ENCODE results near the gene F8. TPM values are rescaled to one million over a fixed set of nuclear protein-coding genes. Genes with fewer than 3 reads are reported as not detected.

Gene F8
- total RNA-seq, 2 donors from 2014 or later, result 13.2 to 39.1 TPM

GRCh38 chrX:154987940-154988339 is 34.6 kb downstream of the F8 start:
- intact Hi-C loops (cut with DNase I), result no loop called here
- 56% methylated on average over 3 of the region's 3 CpGs for WGBS
- no peaks in the 10 kb centered on the region for H3K36me3 ChIP-seq
- H3K4me3 ChIP-seq, result no peak overlapping the region
- no peak for DNase-seq (ENCODE audit: low spot score)
- no peak overlapping the region for H3K27ac ChIP-seq
- H3K9me3 ChIP-seq, result no peaks in the 10 kb centered on the region
- no peaks in the 10 kb centered on the region for H3K27me3 ChIP-seq (replicated peaks; ENCODE audit: insufficient read depth)
- TF ChIP-seq CTCF (IDR thresholded peaks at IDR 0.05) (no peak), POLR2A (IDR thresholded peaks at IDR 0.05) (no peak), POLR2AphosphoS5 (IDR thresholded peaks at IDR 0.05) (no peak)
- H3K4me1 ChIP-seq (replicated peaks), result no peaks in the 10 kb centered on the region

GRCh38 chrX:154986826-154987575 is 35.5 kb downstream of the F8 start:
- no peaks in the 10 kb centered on the region for H3K4me1 ChIP-seq (replicated peaks)
- no peaks in the 10 kb centered on the region for H3K9me3 ChIP-seq
- 54% methylated on average over 3 of the region's 3 CpGs for WGBS
- intact Hi-C loops (cut with DNase I), result no loop called here
- H3K4me3 ChIP-seq, result no peak overlapping the region
- H3K27ac ChIP-seq, result no peak overlapping the region
- no peaks in the 10 kb centered on the region for H3K27me3 ChIP-seq (replicated peaks; ENCODE audit: insufficient read depth)
- no peak for TF ChIP-seq POLR2AphosphoS5 (IDR thresholded peaks at IDR 0.05)
- no peak for TF ChIP-seq POLR2A (IDR thresholded peaks at IDR 0.05)
- no peak for TF ChIP-seq CTCF (IDR thresholded peaks at IDR 0.05)
- H3K36me3 ChIP-seq, result no peaks in the 10 kb centered on the region
- DNase-seq (ENCODE audit: low spot score), result no peak

GRCh38 chrX:154981116-154981411 is 41.5 kb downstream of the F8 start:
- WGBS, result 22% methylated on average over 6 of the region's 6 CpGs
- intact Hi-C loops (cut with DNase I), result loop anchor here (2.0 to 5.0 kb wide), 3 partner anchors 76 to 106 kb away; partner anchors contain the start of genes BRCC3, CMC4 and MTCP1

GRCh38 chrX:154980330-154981115 is 42.0 kb downstream of the F8 start:
- H3K4me1 ChIP-seq (replicated peaks), result no peaks in the 10 kb centered on the region
- peak; percentile 62 for DNase-seq (ENCODE audit: low spot score)
- H3K4me3 ChIP-seq, result peak overlapping the region; percentile 21
- 14% methylated on average over 11 of the region's 11 CpGs for WGBS
- H3K27me3 ChIP-seq (replicated peaks; ENCODE audit: insufficient read depth), result no peaks in the 10 kb centered on the region
- intact Hi-C loops (cut with DNase I), result loop anchor here (2.0 to 5.0 kb wide), 3 partner anchors 76 to 107 kb away; partner anchors contain the start of genes BRCC3, CMC4 and MTCP1
- H3K27ac ChIP-seq, result no peak overlapping the region
- H3K36me3 ChIP-seq, result no peaks in the 10 kb centered on the region
- peak; percentile 30 for TF ChIP-seq POLR2AphosphoS5 (IDR thresholded peaks at IDR 0.05)
- TF ChIP-seq CTCF (IDR thresholded peaks at IDR 0.05), result peak in 3 of 4 experiments; percentile 40 to 73 (median 67)
- no peak for TF ChIP-seq POLR2A (IDR thresholded peaks at IDR 0.05)
- H3K9me3 ChIP-seq, result no peaks in the 10 kb centered on the region

More at GRCh38 chrX:154981116-154981411, 41.5 kb downstream of the F8 start:
- Histone ChIP-seq H3K36me3 (no peaks in the 10 kb centered on the region), H3K9me3 (no peaks in the 10 kb centered on the region), H3K27ac (no peak overlapping the region), H3K27me3 (replicated peaks; ENCODE audit: insufficient read depth) (no peaks in the 10 kb centered on the region), H3K4me1 (replicated peaks) (no peaks in the 10 kb centered on the region), H3K4me3 (no peak overlapping the region)
- DNase-seq (ENCODE audit: low spot score), result no peak
- TF ChIP-seq POLR2A (IDR thresholded peaks at IDR 0.05), result no peak
- no peak for TF ChIP-seq CTCF (IDR thresholded peaks at IDR 0.05)
- TF ChIP-seq POLR2AphosphoS5 (IDR thresholded peaks at IDR 0.05), result no peak
